H1 (cell line): ENCODE measurements around the gene MYLK2. TPM values are rescaled to one million over a fixed set of nuclear protein-coding genes. Genes with fewer than 3 reads are reported as not detected.

ENCODE experiments used
- BACH1 ChIP-seq: IDR thresholded peaks from 2 replicates; pipeline ENCODE4 v1.6.1; 2012; ENCODE audit warnings: low read length, improper control_type of control experiment
- CBX5 ChIP-seq: fragments of 300-800, 300-1000 bp; sonication (generic); IDR thresholded peaks from 2 replicates; pipeline ENCODE4 v1.7.1; 2016; ENCODE audit warnings: antibody characterized with exemption, low read length, low read depth
- CEBPB ChIP-seq: IDR thresholded peaks from 2 replicates; pipeline ENCODE4 v1.6.1; 2012; ENCODE audit warnings: low read depth, low read length
- CHD1 ChIP-seq: IDR thresholded peaks from 2 replicates; pipeline ENCODE4 v1.6.1; 2012; ENCODE audit warnings: low read depth, low read length, improper control_type of control experiment
- CHD2 ChIP-seq: IDR thresholded peaks from 2 replicates; pipeline ENCODE4 v1.6.1; 2012; ENCODE audit warnings: low read length, improper control_type of control experiment
- CREB1 ChIP-seq: IDR thresholded peaks from 2 replicates; pipeline ENCODE4 v1.6.1; 2012; ENCODE audit warnings: inconsistent platforms
- GABPA ChIP-seq: IDR thresholded peaks from 2 replicates; pipeline ENCODE4 v1.6.1; 2011; ENCODE audit warnings: mild to moderate bottlenecking, low read length, moderate library complexity, borderline replicate concordance; ENCODE audit not compliant: insufficient read depth
- GTF2F1 ChIP-seq: IDR thresholded peaks from 2 replicates; pipeline ENCODE4 v1.6.1; 2012; ENCODE audit warnings: low read depth, low read length, improper control_type of control experiment, borderline replicate concordance
- HDAC2 ChIP-seq, 2 experiments: fragments of 300-600 bp in 1 of 2; sonication (generic) in 1 of 2; IDR thresholded peaks; 2 replicates each; pipeline ENCODE4 v1.6.1; 2011 to 2012; ENCODE audit warnings: low read depth in 2 of 2, low read length in 2 of 2, mild to moderate bottlenecking in 2 of 2, moderate library complexity in 2 of 2, borderline replicate concordance in 1 of 2, inconsistent platforms in 1 of 2
- HDAC6 ChIP-seq: IDR thresholded peaks from one replicate; pipeline ENCODE4 v1.7.1; 2012; ENCODE audit warnings: low read depth, mild to moderate bottlenecking, inconsistent platforms, low read length, moderate library complexity
- KDM1A ChIP-seq: fragments of 200-600, 300-600 bp; sonication (generic); IDR thresholded peaks from 2 replicates; pipeline ENCODE4 v1.7.1; 2016; ENCODE audit warnings: mild to moderate bottlenecking, low read length, borderline replicate concordance
- KDM5A ChIP-seq: fragments of 200-600 bp; IDR thresholded peaks from 2 replicates; pipeline ENCODE4 v1.7.1; 2012; ENCODE audit warnings: mild to moderate bottlenecking, low read length, inconsistent platforms, mixed read lengths
- MAFK ChIP-seq: IDR thresholded peaks from 2 replicates; pipeline ENCODE4 v1.6.1; 2012; ENCODE audit warnings: low read depth, mild to moderate bottlenecking, improper control_type of control experiment, low read length
- NANOG ChIP-seq: IDR thresholded peaks from 2 replicates; pipeline ENCODE4 v1.6.1; 2011; ENCODE audit warnings: low read length, low read depth, mild to moderate bottlenecking, inconsistent platforms; ENCODE audit not compliant: insufficient read depth, poor library complexity, severe bottlenecking
- NRF1 ChIP-seq: IDR thresholded peaks from 2 replicates; pipeline ENCODE4 v1.6.1; 2011; ENCODE audit warnings: mild to moderate bottlenecking, low read depth, low read length, improper control_type of control experiment
- PHF8 ChIP-seq: fragments of 200-600 bp; sonication (generic); conservative IDR thresholded peaks from 2 replicates; pipeline ENCODE4 v1.7.1; 2012; ENCODE audit warnings: low read depth, mild to moderate bottlenecking, inconsistent platforms, low read length, moderate library complexity
- RAD21 ChIP-seq, 2 experiments: IDR thresholded peaks in 1 of 2; conservative IDR thresholded peaks in 1 of 2; 2 replicates each; pipeline ENCODE4 v1.6.1; 2011; ENCODE audit warnings: low read depth in 2 of 2, low read length in 2 of 2, improper control_type of control experiment in 1 of 2, inconsistent platforms in 1 of 2, mild to moderate bottlenecking in 1 of 2, moderate library complexity in 1 of 2
- RFX5 ChIP-seq: IDR thresholded peaks from 2 replicates; pipeline ENCODE4 v1.6.1; 2011; ENCODE audit warnings: low read depth, low read length, improper control_type of control experiment, borderline replicate concordance
- SP2 ChIP-seq: IDR thresholded peaks from 2 replicates; pipeline ENCODE4 v1.6.1; 2012; ENCODE audit warnings: mild to moderate bottlenecking, low read length, inconsistent platforms
- SUZ12 ChIP-seq: fragments of 200-600 bp; sonication (generic); IDR thresholded peaks from 2 replicates; pipeline ENCODE4 v1.6.1; 2012; ENCODE audit warnings: mild to moderate bottlenecking, inconsistent platforms, low read length, moderate library complexity, mixed read lengths
- TCF12 ChIP-seq: IDR thresholded peaks from 2 replicates; pipeline ENCODE4 v1.6.1; 2011; ENCODE audit warnings: low read depth, mild to moderate bottlenecking, low read length
- TEAD4 ChIP-seq: IDR thresholded peaks from 2 replicates; pipeline ENCODE4 v1.6.1; 2012; ENCODE audit warnings: low read depth, low read length, inconsistent platforms, mixed read lengths
- YY1 ChIP-seq: IDR thresholded peaks from 2 replicates; pipeline ENCODE4 v1.6.1; 2011; ENCODE audit warnings: low read depth, mild to moderate bottlenecking, low read length
- polyA plus RNA-seq, 7 experiments: library from polyadenylated mRNA; depleted of rRNA in 3 of 7; stranded (reverse) in 5 of 7; unstranded in 2 of 7; fragments of >200 nt in 5 of 7; fragments of 200-250 nt in 2 of 7; gene quantifications; 1 replicate in 5 of 7; 2 replicates in 1 of 7; 4 replicates in 1 of 7; pipeline versions ENCODE4 v1.2.1 to v1.2.3, GENCODE V29; 2011 to 2013; ENCODE audit warnings: missing spikeins in 2 of 7, mixed read lengths in 2 of 7
- total RNA-seq: library from RNA; stranded (reverse); fragmentation: NEBNext Ultra II Directional; extraction: Animal tissue kit (Norgen Biotek cat#: 25700); gene quantifications from 2 replicates; pipeline ENCODE4 v1.2.1, GENCODE V29; 2021
- TF ChIP-seq, protein P1 (sequence below): IDR thresholded peaks from 2 replicates; pipeline ENCODE4 v1.6.1; 2011; ENCODE audit warnings: low read depth, mild to moderate bottlenecking, low read length; ENCODE audit not compliant: insufficient read depth

Gene MYLK2
- total and polyA plus RNA-seq, 2 of the 8 experiments (the other 6 are each of a cell fraction or from before 2014, with no cell fraction given) = 0.22 to 0.26 TPM

DNA sequence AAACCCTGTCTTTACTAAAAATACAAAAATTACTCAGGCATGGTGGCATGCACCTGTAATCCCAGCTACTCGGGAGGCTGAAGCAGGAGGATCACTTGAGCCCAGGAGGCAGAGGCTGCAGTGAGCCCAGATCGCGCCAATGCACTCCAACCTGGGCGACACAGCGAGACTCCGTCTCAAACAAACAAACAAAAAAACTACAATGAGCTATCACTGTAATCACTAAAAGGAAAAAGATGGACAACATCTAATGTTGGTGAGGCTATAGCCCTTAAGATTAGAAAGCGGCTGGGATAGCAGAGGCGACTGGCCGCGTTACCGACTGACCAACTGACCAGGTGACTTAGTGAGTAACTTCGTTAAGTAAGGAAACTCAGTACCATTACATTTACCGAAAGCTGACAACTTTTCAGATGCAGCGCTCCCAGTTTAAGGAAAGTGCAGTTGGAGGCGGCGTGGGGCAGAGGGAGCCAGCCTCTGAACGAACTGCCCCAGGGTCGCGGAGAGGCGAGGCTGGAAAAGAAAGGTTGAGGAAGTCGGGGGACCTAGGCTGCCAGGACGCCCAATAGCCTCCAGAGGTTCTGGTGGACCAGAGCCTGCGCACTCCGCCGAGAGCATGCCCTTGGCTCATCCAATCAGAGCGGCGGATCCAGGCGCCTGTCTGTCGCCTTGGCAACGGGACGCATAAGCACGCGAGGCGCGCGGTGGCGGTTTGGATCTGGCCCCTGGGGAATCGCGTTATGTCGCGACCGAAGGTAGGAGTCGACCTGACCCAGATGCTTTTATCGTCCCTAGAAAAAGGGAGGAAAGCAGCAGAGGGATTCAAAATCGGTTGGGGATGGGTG is 60.2 kb downstream of the MYLK2 start (continued):
- TF ChIP-seq NANOG = no peak
- no peak for TF ChIP-seq SP2
- no peak for TF ChIP-seq CHD1
- TF ChIP-seq SUZ12 = 0 out of 2 replicates have a peak, but pooled peaks have one; percentile 16
- TF ChIP-seq TEAD4 = no peak
- TF ChIP-seq MAFK = no peak
- TF ChIP-seq PHF8 = no peak; the same call in 1 of the 2 replicates
- TF ChIP-seq RAD21 (IDR thresholded peaks at IDR 0.05 in 1 of 2, conservative IDR thresholded peaks at IDR 0.05 in 1 of 2; ENCODE audit: low read depth in 2 of 2, low read length in 2 of 2) = peak; percentile 48 to 59; a peak in 3 of 4 replicates
- TF ChIP-seq GABPA = no peak
- peak; percentile 75 for TF ChIP-seq NRF1
- TF ChIP-seq HDAC6 = no peak
- TF ChIP-seq YY1 = no peak
- TF ChIP-seq HDAC2 (IDR thresholded peaks at IDR 0.05; ENCODE audit: borderline replicate concordance in 1 of 2, low read depth in 2 of 2, low read length in 2 of 2) = peak in 1 of 2 experiments; percentile 78; a peak in 1 of 4 replicates
- no peak for TF ChIP-seq TCF12
- TF ChIP-seq KDM1A = 0 out of 2 replicates have a peak, but pooled peaks have one; percentile 56
- TF ChIP-seq GTF2F1 = no peak
- no peak for TF ChIP-seq CHD2
- TF ChIP-seq KDM5A = no peak
- no peak for TF ChIP-seq CBX5
- TF ChIP-seq, protein P1, sequence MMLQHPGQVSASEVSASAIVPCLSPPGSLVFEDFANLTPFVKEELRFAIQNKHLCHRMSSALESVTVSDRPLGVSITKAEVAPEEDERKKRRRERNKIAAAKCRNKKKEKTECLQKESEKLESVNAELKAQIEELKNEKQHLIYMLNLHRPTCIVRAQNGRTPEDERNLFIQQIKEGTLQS = no peak
- peak; percentile 6; the same call in 1 of the 2 replicates for TF ChIP-seq CREB1
- TF ChIP-seq BACH1 = peak; percentile 98
- TF ChIP-seq CEBPB = no peak
- TF ChIP-seq RFX5 = no peak
